ENCODE measurements around the gene GRIN2A. TPM values are rescaled to one million over a fixed set of nuclear protein-coding genes. Genes with fewer than 3 reads are reported as not detected.

Gene GRIN2A
- total RNA-seq, 1 experiment from 2014 or later = 34.6 TPM

DNA sequence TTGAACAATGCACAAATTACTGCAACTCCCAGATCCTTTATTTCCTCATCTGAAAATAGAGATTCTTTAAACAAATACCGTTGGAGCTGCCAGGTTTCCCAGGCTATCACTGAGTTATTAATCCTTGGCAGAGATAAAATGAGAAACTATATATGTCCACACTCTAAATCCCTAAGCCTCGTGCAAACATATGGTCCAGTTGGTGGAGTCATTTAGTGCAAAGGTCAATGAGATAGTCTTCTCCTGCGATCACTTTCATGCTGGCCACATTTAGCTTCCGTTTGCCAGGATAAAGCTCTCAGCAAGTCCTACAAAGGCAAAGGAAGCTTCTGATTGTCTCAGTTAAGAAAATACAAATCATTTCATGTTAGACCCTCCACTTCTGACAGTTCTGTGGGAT lies 11.0 kb downstream of the GRIN2A start:
- CTCF ChIA-PET = interaction anchor here (1.6 kb wide), 1 partner anchor 11 kb away, joined by 3 read pairs; the partner anchor contains the start of gene GRIN2A
- Mint-ChIP-seq H3K4me3 (ENCODE audit: low read depth, unreplicated experiment) (no peak overlapping the region), H3K9me3 (ENCODE audit: low read depth, unreplicated experiment) (peaks cover 3% of the 10 kb centered on the region), H3K36me3 (ENCODE audit: insufficient read depth, unreplicated experiment) (no peaks in the 10 kb centered on the region), H3K4me1 (ENCODE audit: low read depth, unreplicated experiment) (peaks cover 22% of the 10 kb centered on the region), H3K27me3 (ENCODE audit: unreplicated experiment) (no peaks in the 10 kb centered on the region), H3K27ac (ENCODE audit: unreplicated experiment) (no peak overlapping the region)
- TF ChIP-seq, protein P1, sequence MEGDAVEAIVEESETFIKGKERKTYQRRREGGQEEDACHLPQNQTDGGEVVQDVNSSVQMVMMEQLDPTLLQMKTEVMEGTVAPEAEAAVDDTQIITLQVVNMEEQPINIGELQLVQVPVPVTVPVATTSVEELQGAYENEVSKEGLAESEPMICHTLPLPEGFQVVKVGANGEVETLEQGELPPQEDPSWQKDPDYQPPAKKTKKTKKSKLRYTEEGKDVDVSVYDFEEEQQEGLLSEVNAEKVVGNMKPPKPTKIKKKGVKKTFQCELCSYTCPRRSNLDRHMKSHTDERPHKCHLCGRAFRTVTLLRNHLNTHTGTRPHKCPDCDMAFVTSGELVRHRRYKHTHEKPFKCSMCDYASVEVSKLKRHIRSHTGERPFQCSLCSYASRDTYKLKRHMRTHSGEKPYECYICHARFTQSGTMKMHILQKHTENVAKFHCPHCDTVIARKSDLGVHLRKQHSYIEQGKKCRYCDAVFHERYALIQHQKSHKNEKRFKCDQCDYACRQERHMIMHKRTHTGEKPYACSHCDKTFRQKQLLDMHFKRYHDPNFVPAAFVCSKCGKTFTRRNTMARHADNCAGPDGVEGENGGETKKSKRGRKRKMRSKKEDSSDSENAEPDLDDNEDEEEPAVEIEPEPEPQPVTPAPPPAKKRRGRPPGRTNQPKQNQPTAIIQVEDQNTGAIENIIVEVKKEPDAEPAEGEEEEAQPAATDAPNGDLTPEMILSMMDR (IDR thresholded peaks at IDR 0.05; ENCODE audit: unreplicated experiment) = no peak
- no TSS peak for BruUV-seq (replicated peaks)
- intact Hi-C loops (cut with micrococcal nuclease; ENCODE audit: unreplicated experiment) = loop anchor here (10.0 kb wide), 1 partner anchor 206 kb away; no protein-coding TSS in a partner anchor
- DNase-seq = no peak

- TF ChIP-seq, protein P1 (IDR thresholded peaks at IDR 0.05; ENCODE audit: unreplicated experiment) = no peak
- no TSS peak for BruUV-seq (replicated peaks)
- intact Hi-C loops (cut with micrococcal nuclease; ENCODE audit: unreplicated experiment) = loop anchor here (10.0 kb wide), 1 partner anchor 205 kb away; no protein-coding TSS in a partner anchor
- no peak overlapping the region for H3K4me3 Mint-ChIP-seq (ENCODE audit: low read depth, unreplicated experiment)
- CTCF ChIA-PET = no interaction called here
- H3K9me3 Mint-ChIP-seq (ENCODE audit: low read depth, unreplicated experiment) = peaks cover 3% of the 10 kb centered on the region
- H3K4me1 Mint-ChIP-seq (ENCODE audit: low read depth, unreplicated experiment) = peaks cover 22% of the 10 kb centered on the region
- H3K36me3 Mint-ChIP-seq (ENCODE audit: insufficient read depth, unreplicated experiment) = no peaks in the 10 kb centered on the region
- no peak overlapping the region for H3K27ac Mint-ChIP-seq (ENCODE audit: unreplicated experiment)
- no peak for DNase-seq
- no peaks in the 10 kb centered on the region for H3K27me3 Mint-ChIP-seq (ENCODE audit: unreplicated experiment)
Observed at GRCh38 chr16:10169904-10170410, 12.3 kb downstream of the GRIN2A start.

- Mint-ChIP-seq H3K36me3 (ENCODE audit: insufficient read depth, unreplicated experiment) (no peaks in the 10 kb centered on the region), H3K4me1 (ENCODE audit: low read depth, unreplicated experiment) (peaks cover 22% of the 10 kb centered on the region), H3K9me3 (ENCODE audit: low read depth, unreplicated experiment) (peaks cover 3% of the 10 kb centered on the region), H3K27me3 (ENCODE audit: unreplicated experiment) (no peaks in the 10 kb centered on the region), H3K4me3 (ENCODE audit: low read depth, unreplicated experiment) (no peak overlapping the region), H3K27ac (ENCODE audit: unreplicated experiment) (no peak overlapping the region)
- CTCF ChIA-PET = interaction anchor here (0.9 kb wide), 1 partner anchor 14 kb away, joined by 3 read pairs; the partner anchor contains the start of gene GRIN2A
- intact Hi-C loops (cut with micrococcal nuclease; ENCODE audit: unreplicated experiment) = no loop called here
- no TSS peak for BruUV-seq (replicated peaks)
- TF ChIP-seq, protein P1 (IDR thresholded peaks at IDR 0.05; ENCODE audit: unreplicated experiment) = no peak
- DNase-seq = no peak
Observed at GRCh38 chr16:10169031-10169430, 13.2 kb downstream of the GRIN2A start.

DNA sequence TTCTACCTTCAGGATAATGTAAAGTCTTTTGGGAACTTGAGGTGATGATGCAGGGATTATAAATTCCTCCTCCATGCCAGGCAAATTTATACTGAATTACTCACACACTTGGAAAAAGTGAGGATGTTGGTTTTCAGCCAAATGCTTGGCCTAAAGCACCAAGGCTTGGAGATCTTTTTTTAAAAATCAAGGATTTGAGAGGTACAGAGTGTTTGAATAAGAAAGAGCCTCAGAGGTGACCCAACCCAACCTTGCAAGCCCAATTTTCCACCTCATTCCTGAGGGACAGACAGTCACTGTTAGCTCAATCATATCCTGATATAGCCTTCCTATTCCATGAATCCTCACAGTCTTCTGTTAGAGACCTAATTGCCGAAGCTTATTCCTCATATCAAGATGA lies 14.0 kb downstream of the GRIN2A start:
- BruUV-seq (replicated peaks) = no TSS peak
- DNase-seq = no peak
- TF ChIP-seq, protein P1 (IDR thresholded peaks at IDR 0.05; ENCODE audit: unreplicated experiment) = no peak
- H3K4me1 Mint-ChIP-seq (ENCODE audit: low read depth, unreplicated experiment) = peaks cover 22% of the 10 kb centered on the region
- no peak overlapping the region for H3K4me3 Mint-ChIP-seq (ENCODE audit: low read depth, unreplicated experiment)
- intact Hi-C loops (cut with micrococcal nuclease; ENCODE audit: unreplicated experiment) = no loop called here
- CTCF ChIA-PET = interaction anchor here (0.9 kb wide), 1 partner anchor 14 kb away, joined by 3 read pairs; the partner anchor contains the start of gene GRIN2A
- no peaks in the 10 kb centered on the region for H3K36me3 Mint-ChIP-seq (ENCODE audit: insufficient read depth, unreplicated experiment)
- peaks cover 3% of the 10 kb centered on the region for H3K9me3 Mint-ChIP-seq (ENCODE audit: low read depth, unreplicated experiment)
- H3K27ac Mint-ChIP-seq (ENCODE audit: unreplicated experiment) = no peak overlapping the region
- no peaks in the 10 kb centered on the region for H3K27me3 Mint-ChIP-seq (ENCODE audit: unreplicated experiment)
